B cell (primary cell): ENCODE measurements around the gene IFT43. TPM values are rescaled to one million over a fixed set of nuclear protein-coding genes. Genes with fewer than 3 reads are reported as not detected.

Experiments
- ATAC-seq: fragments of 200-7000 bp; cut with Tn5 transposase; one replicate; pipeline ENCODE4 v1.10.0; 2021; ENCODE audit warnings: low read depth, mild to moderate bottlenecking, moderate number of reproducible peaks, moderate library complexity
- CTCF ChIA-PET: fragments of 350-600 bp; sonication (Branson Sonifier 250); formaldehyde crosslinking; loops from one replicate; lab custom pipeline; 2021; ENCODE audit warnings: antibody characterized with exemption, inconsistent platforms; lab: Charles Lee
- POLR2A ChIA-PET: fragments of 350-600 bp; sonication (Branson Sonifier 250); formaldehyde crosslinking; loops from one replicate; lab custom pipeline; 2021; ENCODE audit warnings: antibody characterized with exemption; lab: Charles Lee
- DNase-seq: peaks from one replicate; pipeline ENCODE4 v3.0.0; 2013
- H2AFZ ChIP-seq: 2 replicates; pipeline ENCODE4 v1.6.1; 2012; ENCODE audit warnings: mild to moderate bottlenecking, low read depth, low read length; ENCODE audit not compliant: insufficient read depth, poor library complexity, severe bottlenecking
- H3K27ac ChIP-seq, 2 donors: 1 replicate in 1 of 2; 2 replicates in 1 of 2; pipeline ENCODE4 v1.5.1; 2012 to 2013; ENCODE audit warnings: low read length in 2 of 2, mild to moderate bottlenecking in 2 of 2, moderate library complexity in 1 of 2
- H3K27me3 ChIP-seq, 4 experiments: fragments of 200-600 bp in 1 of 4; sonication (generic) in 1 of 4; replicated peaks in 1 of 4; 1 replicate in 2 of 4; 2 replicates in 2 of 4; pipeline versions ENCODE4 v1.6.1 to v1.7.0; 2013 to 2016; ENCODE audit warnings: low read length in 3 of 4, mild to moderate bottlenecking in 2 of 4, mixed read lengths in 1 of 4, moderate library complexity in 1 of 4; ENCODE audit not compliant: insufficient read depth in 4 of 4, control insufficient read depth in 3 of 4; ENCODE audit errors: control extremely low read depth in 1 of 4
- H3K36me3 ChIP-seq, 2 experiments: replicated peaks in 1 of 2; 1 replicate in 1 of 2; 2 replicates in 1 of 2; pipeline versions ENCODE4 v1.6.1 to v1.7.1; 2013; ENCODE audit warnings: low read length in 1 of 2; ENCODE audit not compliant: insufficient read depth in 2 of 2, control insufficient read depth in 1 of 2; ENCODE audit errors: control extremely low read depth in 1 of 2, extremely low read depth in 1 of 2
- H3K4me1 ChIP-seq, 2 donors: fragments of 200-600 bp in 1 of 2; sonication (generic) in 1 of 2; 1 replicate in 1 of 2; 2 replicates in 1 of 2; pipeline versions ENCODE4 v1.5.1 to v1.6.1; 2013 to 2017; ENCODE audit warnings: low read length in 2 of 2; ENCODE audit not compliant: control insufficient read depth in 2 of 2, insufficient read depth in 2 of 2
- H3K4me2 ChIP-seq: replicated peaks from 2 replicates; pipeline ENCODE3; 2012; ENCODE audit warnings: mild to moderate bottlenecking, low read depth, low read length; ENCODE audit not compliant: poor library complexity, severe bottlenecking
- H3K4me3 ChIP-seq, 5 experiments: fragments of 200-600 bp in 1 of 5; sonication (generic) in 1 of 5; 1 replicate in 3 of 5; 2 replicates in 2 of 5; pipeline versions ENCODE4 v1.5.1 to v1.7.0; 2011 to 2016; ENCODE audit warnings: low read length in 4 of 5, mild to moderate bottlenecking in 4 of 5, low read depth in 2 of 5, control low read depth in 1 of 5, moderate library complexity in 1 of 5; ENCODE audit not compliant: insufficient read depth in 1 of 5; ENCODE audit errors: control extremely low read depth in 1 of 5, extremely low read depth in 1 of 5
- H3K79me2 ChIP-seq: fragments of 200-600 bp; sonication (generic); one replicate; pipeline ENCODE4 v1.6.0; 2016; ENCODE audit warnings: low read length; ENCODE audit not compliant: control insufficient read depth, insufficient read depth
- H3K9ac ChIP-seq: fragments of 200-600 bp; sonication (generic); 2 replicates; pipeline ENCODE4 v1.6.1; 2017; ENCODE audit warnings: mild to moderate bottlenecking, low read length, moderate library complexity
- H3K9me3 ChIP-seq, 3 donors: one replicate each; pipeline versions ENCODE4 v1.6.1 to v1.7.1; 2013; ENCODE audit warnings: low read length in 2 of 3; ENCODE audit not compliant: control insufficient read depth in 2 of 3, insufficient read depth in 1 of 3; ENCODE audit errors: control extremely low read depth in 1 of 3
- H4K20me1 ChIP-seq: 2 replicates; pipeline ENCODE4 v1.6.0; 2012; ENCODE audit warnings: mild to moderate bottlenecking, low read length; ENCODE audit not compliant: insufficient read depth, control insufficient read depth, poor library complexity, severe bottlenecking
- H3K27ac Mint-ChIP-seq: one replicate; pipeline ENCODE4 v1.8.0; 2021; ENCODE audit warnings: mixed read lengths
- H3K27me3 Mint-ChIP-seq: one replicate; pipeline ENCODE4 v1.8.0; 2021; ENCODE audit warnings: mixed read lengths
- H3K4me1 Mint-ChIP-seq: one replicate; pipeline ENCODE4 v1.8.0; 2021; ENCODE audit warnings: mixed read lengths
- H3K4me3 Mint-ChIP-seq: one replicate; pipeline ENCODE4 v1.8.0; 2021; ENCODE audit warnings: mixed read lengths
- H3K9me3 Mint-ChIP-seq: one replicate; pipeline ENCODE4 v1.8.0; 2022; ENCODE audit warnings: mixed read lengths; ENCODE audit not compliant: insufficient read depth
- CTCF ChIP-seq: fragments of 200-600 bp; IDR thresholded peaks from one replicate; pipeline ENCODE4 v1.8.0; 2022; ENCODE audit warnings: antibody characterized with exemption, mild to moderate bottlenecking
- EZH2 ChIP-seq: IDR thresholded peaks from 2 replicates; pipeline ENCODE4 v1.6.1; 2012; ENCODE audit warnings: borderline replicate concordance, low read depth, mild to moderate bottlenecking, moderate library complexity, low read length; ENCODE audit not compliant: insufficient read depth, poor library complexity, severe bottlenecking
- WGBS: methylation state at CpG from one replicate; pipeline ENCODE4 v1.1.5; 2013; ENCODE audit warnings: missing lambda C conversion rate; ENCODE audit not compliant: insufficient coverage; 5-methylcytosine and 5-hydroxymethylcytosine counted together
- intact Hi-C: fragments of 100-400 bp; cut with micrococcal nuclease; formaldehyde crosslinking; loops from one replicate; pipeline ENCODE4 v1.10.0; 2022
- polyA plus RNA-seq: library from polyadenylated mRNA; depleted of rRNA; stranded (reverse); fragments of >200 nt; gene quantifications from 2 replicates; pipeline ENCODE4 v1.2.3, GENCODE V29; 2012
- total RNA-seq, 2 donors: library from RNA; stranded (reverse); fragments of 120-200 nt in 1 of 2; gene quantifications; 1 replicate in 1 of 2; 2 replicates in 1 of 2; pipeline versions ENCODE4 v1.2.3 to v1.2.4, GENCODE V29; 2013 to 2022

The IFT43 gene
- total and polyA plus RNA-seq, 2 donors (not counting 1 experiment from before 2014, with no cell fraction given) = 14.7 to 21.5 TPM

- Histone ChIP-seq H3K9ac (no peak overlapping the region), H3K4me1 (no peaks in the 10 kb centered on the region), H4K20me1 (no peaks in the 10 kb centered on the region), H3K27ac (no peak overlapping the region), H3K27me3 (no peaks in the 10 kb centered on the region), H3K9me3 (no peaks in the 10 kb centered on the region), H2AFZ (no peak overlapping the region), H3K36me3 (no peaks in the 10 kb centered on the region), H3K4me3 (no peak overlapping the region), H3K4me2 (no peak overlapping the region), H3K79me2 (no peaks in the 10 kb centered on the region)
- Mint-ChIP-seq H3K9me3 (no peaks in the 10 kb centered on the region), H3K27me3 (no peaks in the 10 kb centered on the region), H3K4me1 (peaks cover 4% of the 10 kb centered on the region), H3K4me3 (no peak overlapping the region), H3K27ac (no peak overlapping the region)
- DNase-seq (no peak), ATAC-seq (no peak)
- WGBS = 88% methylated on average over 1 of the region's 3 CpGs
- intact Hi-C loops = no loop called here
- ChIA-PET CTCF (no interaction called here), POLR2A (no interaction called here)
- no peak for TF ChIP-seq CTCF
- no peak for TF ChIP-seq EZH2
Observed at GRCh38 chr14:76085358-76085757, 99.8 kb downstream of the IFT43 start.

DNA sequence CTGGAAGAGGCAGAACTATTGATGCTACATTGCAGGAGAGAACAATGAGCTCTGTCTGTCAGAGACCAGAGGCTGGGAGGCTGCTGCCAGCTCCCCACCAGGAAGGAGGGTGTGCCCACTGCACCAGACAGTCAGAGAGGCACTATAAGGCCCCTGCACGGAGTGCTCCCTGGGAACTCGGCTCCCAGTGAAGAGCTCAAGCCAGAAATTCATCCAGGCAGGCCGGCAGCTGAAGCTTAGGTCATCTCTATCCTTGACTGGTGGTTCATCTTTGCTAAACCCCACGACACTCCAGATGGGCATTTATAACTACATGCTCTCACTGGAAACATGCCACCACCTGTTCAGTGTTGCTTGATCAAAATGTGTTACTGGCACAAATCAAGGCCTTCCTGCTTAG lies 101.1 kb downstream of the IFT43 start:
- Histone ChIP-seq H3K79me2 (no peaks in the 10 kb centered on the region), H3K4me1 (no peaks in the 10 kb centered on the region), H3K27ac (no peak overlapping the region), H3K4me2 (no peak overlapping the region), H3K36me3 (no peaks in the 10 kb centered on the region), H3K27me3 (no peaks in the 10 kb centered on the region), H3K4me3 (no peak overlapping the region), H3K9ac (no peak overlapping the region), H3K9me3 (no peaks in the 10 kb centered on the region), H4K20me1 (no peaks in the 10 kb centered on the region), H2AFZ (no peak overlapping the region)
- POLR2A ChIA-PET = no interaction called here
- Mint-ChIP-seq H3K27me3 (no peaks in the 10 kb centered on the region), H3K27ac (no peak overlapping the region), H3K4me3 (no peak overlapping the region), H3K4me1 (peaks cover 1% of the 10 kb centered on the region), H3K9me3 (no peaks in the 10 kb centered on the region)
- CTCF ChIA-PET = no interaction called here
- DNase-seq (no peak), ATAC-seq (no peak)
- TF ChIP-seq CTCF = no peak
- TF ChIP-seq EZH2 = no peak
- WGBS = 92% methylated on average over 4 of the region's 4 CpGs
- intact Hi-C loops = no loop called here
